ENCODE measurements around the gene NTM. TPM values are rescaled to one million over a fixed set of nuclear protein-coding genes. Genes with fewer than 3 reads are reported as not detected.

The NTM gene
- total and polyA plus RNA-seq, 2 donors from 2014 or later = 0.92 to 10.3 TPM

DNA sequence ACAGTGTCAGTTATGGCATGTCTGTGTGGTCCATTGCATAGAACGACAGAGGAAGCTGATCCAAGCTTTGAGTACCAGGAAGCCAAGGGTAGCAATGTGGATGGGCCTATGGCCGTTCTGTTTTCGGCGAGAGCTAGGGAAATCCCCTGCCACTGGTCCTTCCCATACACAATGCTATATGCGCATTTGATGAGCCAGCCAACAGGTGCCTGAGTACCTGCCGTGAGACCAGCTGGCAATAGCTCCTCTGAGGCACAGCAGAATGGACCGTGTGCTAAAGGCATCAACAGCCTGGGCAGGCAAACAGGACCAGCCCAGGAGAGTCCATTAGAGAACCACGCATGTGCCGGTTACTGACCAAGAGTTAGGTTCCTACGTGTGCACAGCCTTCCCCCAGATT lies 753.0 kb downstream of the NTM start:
- no peaks in the 10 kb centered on the region for H3K9me3 ChIP-seq (ENCODE audit: control insufficient read depth in 2 of 3, insufficient read depth in 1 of 3, low read length in 3 of 3)
- intact Hi-C loops (cut with DNase I) = loop anchor here (10.0 kb wide), 1 partner anchor 259 kb away; no protein-coding TSS in a partner anchor
- no peak for FAIRE-seq

GRCh38 chr11:132123854-132124835 lies 753.7 kb downstream of the NTM start:
- FAIRE-seq = no peak
- Histone ChIP-seq H3K4me1 (ENCODE audit: control insufficient read depth in 2 of 3, insufficient read depth in 2 of 3, low read depth in 1 of 3, low read length in 3 of 3) (peaks cover 4 to 8% (median 6%) of the 10 kb centered on the region in 3 donors), H3K27ac (ENCODE audit: low read depth in 2 of 2, low read length in 2 of 2) (no peak overlapping the region), H3K4me3 (ENCODE audit: low read length in 3 of 3) (no peak overlapping the region), H3K9me3 (ENCODE audit: control insufficient read depth in 2 of 3, insufficient read depth in 1 of 3, low read length in 3 of 3) (no peaks in the 10 kb centered on the region), H3K9ac (ENCODE audit: low read length in 3 of 3) (no peak overlapping the region), H3K27me3 (ENCODE audit: control insufficient read depth, insufficient read depth, low read length) (no peaks in the 10 kb centered on the region), H3K36me3 (ENCODE audit: control insufficient read depth in 2 of 3, insufficient read depth in 3 of 3, low read length in 3 of 3) (no peaks in the 10 kb centered on the region)
- TF ChIP-seq, protein P1, sequence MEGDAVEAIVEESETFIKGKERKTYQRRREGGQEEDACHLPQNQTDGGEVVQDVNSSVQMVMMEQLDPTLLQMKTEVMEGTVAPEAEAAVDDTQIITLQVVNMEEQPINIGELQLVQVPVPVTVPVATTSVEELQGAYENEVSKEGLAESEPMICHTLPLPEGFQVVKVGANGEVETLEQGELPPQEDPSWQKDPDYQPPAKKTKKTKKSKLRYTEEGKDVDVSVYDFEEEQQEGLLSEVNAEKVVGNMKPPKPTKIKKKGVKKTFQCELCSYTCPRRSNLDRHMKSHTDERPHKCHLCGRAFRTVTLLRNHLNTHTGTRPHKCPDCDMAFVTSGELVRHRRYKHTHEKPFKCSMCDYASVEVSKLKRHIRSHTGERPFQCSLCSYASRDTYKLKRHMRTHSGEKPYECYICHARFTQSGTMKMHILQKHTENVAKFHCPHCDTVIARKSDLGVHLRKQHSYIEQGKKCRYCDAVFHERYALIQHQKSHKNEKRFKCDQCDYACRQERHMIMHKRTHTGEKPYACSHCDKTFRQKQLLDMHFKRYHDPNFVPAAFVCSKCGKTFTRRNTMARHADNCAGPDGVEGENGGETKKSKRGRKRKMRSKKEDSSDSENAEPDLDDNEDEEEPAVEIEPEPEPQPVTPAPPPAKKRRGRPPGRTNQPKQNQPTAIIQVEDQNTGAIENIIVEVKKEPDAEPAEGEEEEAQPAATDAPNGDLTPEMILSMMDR (IDR thresholded peaks at IDR 0.05; ENCODE audit: borderline replicate concordance, extremely low read depth, insufficient read depth) = no peak
- intact Hi-C loops (cut with DNase I) = loop anchor here (10.0 kb wide), 1 partner anchor 259 kb away; no protein-coding TSS in a partner anchor
- DNase-seq = peak in 1 of 5 donors; percentile 28

More for the DNA sequence above, 753.0 kb downstream of the NTM start:
- Histone ChIP-seq H3K9ac (ENCODE audit: low read length in 3 of 3) (no peak overlapping the region), H3K27me3 (ENCODE audit: control insufficient read depth, insufficient read depth, low read length) (no peaks in the 10 kb centered on the region), H3K4me1 (ENCODE audit: control insufficient read depth in 2 of 3, insufficient read depth in 2 of 3, low read depth in 1 of 3, low read length in 3 of 3) (peaks cover 4 to 8% (median 6%) of the 10 kb centered on the region in 3 donors), H3K27ac (ENCODE audit: low read depth in 2 of 2, low read length in 2 of 2) (no peak overlapping the region), H3K36me3 (ENCODE audit: control insufficient read depth in 2 of 3, insufficient read depth in 3 of 3, low read length in 3 of 3) (no peaks in the 10 kb centered on the region), H3K4me3 (ENCODE audit: low read length in 3 of 3) (no peak overlapping the region)
- no peak for DNase-seq
- TF ChIP-seq, protein P1 (IDR thresholded peaks at IDR 0.05; ENCODE audit: borderline replicate concordance, extremely low read depth, insufficient read depth) = no peak

GRCh38 chr11:132125988-132126871 lies 755.8 kb downstream of the NTM start:
- DNase-seq (peak in 3 of 5 donors; percentile 34 to 80 (median 63)), FAIRE-seq (no peak)
- H3K9ac ChIP-seq (ENCODE audit: low read length in 3 of 3) = no peak overlapping the region
- H3K4me1 ChIP-seq (ENCODE audit: control insufficient read depth in 2 of 3, insufficient read depth in 2 of 3, low read depth in 1 of 3, low read length in 3 of 3) = peaks cover 4 to 8% (median 6%) of the 10 kb centered on the region in 3 donors
- H3K27me3 ChIP-seq (ENCODE audit: control insufficient read depth, insufficient read depth, low read length) = no peaks in the 10 kb centered on the region
- intact Hi-C loops (cut with DNase I) = loop anchor here (10.0 kb wide), 1 partner anchor 261 kb away; no protein-coding TSS in a partner anchor
- H3K27ac ChIP-seq (ENCODE audit: low read depth in 2 of 2, low read length in 2 of 2) = no peak overlapping the region
- H3K4me3 ChIP-seq (ENCODE audit: low read length in 3 of 3) = peak overlapping the region; percentile 18 to 51 (median 42)
- H3K9me3 ChIP-seq (ENCODE audit: control insufficient read depth in 2 of 3, insufficient read depth in 1 of 3, low read length in 3 of 3) = no peaks in the 10 kb centered on the region
- no peaks in the 10 kb centered on the region for H3K36me3 ChIP-seq (ENCODE audit: control insufficient read depth in 2 of 3, insufficient read depth in 3 of 3, low read length in 3 of 3)
- TF ChIP-seq, protein P1 (IDR thresholded peaks at IDR 0.05; ENCODE audit: borderline replicate concordance, extremely low read depth, insufficient read depth) = no peak
